HG03095 (cell line): ENCODE results near the gene TAF4.
"Not testable (repeated sequence)": the region's sequence is repeated elsewhere in the genome, so short reads cannot be mapped to it uniquely, and the experiment has no call there.

Source experiments
- ATAC-seq: cut with Tn5 transposase; IDR thresholded peaks from one replicate; pipeline ENCODE4 v1.9.1; 2021; ENCODE audit warnings: moderate library complexity; ENCODE audit not compliant: unreplicated experiment

TAF4 gene

DNA sequence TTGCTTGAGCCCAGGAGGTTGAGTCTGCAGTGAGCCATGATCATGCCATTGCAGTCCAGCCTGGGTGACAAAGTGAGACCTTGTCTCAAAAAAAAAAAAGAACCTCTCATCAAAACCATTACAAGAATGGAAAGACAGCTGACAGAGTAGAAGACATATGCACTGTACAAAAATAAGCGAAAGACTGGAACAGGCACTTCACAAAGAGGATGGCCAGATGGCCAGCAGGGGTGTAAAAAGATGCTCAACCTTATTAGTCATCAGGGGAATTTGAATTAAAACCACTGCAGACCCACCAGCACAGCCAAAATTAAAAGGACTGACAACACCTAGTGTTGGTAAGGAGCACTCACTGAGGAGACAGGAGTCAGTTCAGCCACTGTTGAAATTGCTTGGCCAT, 13.5 kb upstream of the TAF4 start:
- no peak for ATAC-seq

DNA sequence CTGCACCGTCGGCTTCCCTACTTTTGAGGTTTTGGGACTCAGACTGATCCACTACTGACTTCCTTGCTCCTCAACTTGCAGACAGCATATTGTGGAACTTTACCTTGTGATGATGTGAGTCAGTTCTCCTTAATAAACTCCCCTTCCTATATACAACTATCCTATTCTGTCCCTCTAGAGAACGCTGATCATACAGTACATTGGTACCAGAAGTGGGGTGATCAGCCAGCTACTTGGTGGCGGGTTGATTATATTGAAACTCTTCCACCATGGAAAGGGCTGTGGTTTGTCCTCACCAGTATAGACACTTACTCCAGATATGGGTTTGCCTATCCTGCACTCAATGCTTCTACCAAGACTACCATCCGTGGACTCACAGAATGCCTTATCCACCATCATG, 7.6 kb upstream of the TAF4 start:
- no peak for ATAC-seq

DNA sequence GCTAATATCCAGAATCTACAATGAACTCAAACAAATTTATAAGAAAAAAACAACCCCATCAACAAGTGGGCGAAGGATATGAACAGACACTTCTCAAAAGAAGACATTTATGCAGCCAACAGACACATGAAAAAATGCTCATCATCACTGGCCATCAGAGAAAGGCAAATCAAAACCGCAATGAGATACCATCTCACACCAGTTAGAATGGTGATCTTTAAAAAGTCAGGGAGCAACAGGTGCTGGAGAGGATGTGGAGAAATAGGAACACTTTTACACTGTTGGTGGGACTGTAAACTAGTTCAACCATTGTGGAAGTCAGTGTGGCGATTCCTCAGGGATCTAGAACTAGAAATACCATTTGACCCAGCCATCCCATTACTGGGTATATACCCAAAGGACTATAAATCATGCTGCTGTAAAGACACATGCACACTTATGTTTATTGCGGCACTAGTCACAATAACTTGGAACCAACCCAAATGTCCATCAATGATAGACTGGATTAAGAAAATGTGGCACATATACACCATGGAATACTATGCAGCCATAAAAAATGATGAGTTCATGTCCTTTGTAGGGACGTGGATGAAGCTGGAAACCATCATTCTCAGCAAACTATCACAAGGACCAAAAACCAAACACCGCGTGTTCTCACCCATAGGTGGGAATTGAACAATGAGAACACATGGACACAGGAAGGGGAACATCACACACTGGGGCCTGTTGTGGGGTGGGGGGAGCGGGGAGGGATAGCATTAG, 6.2 kb upstream of the TAF4 start:
- not testable (repeated sequence) for ATAC-seq

DNA sequence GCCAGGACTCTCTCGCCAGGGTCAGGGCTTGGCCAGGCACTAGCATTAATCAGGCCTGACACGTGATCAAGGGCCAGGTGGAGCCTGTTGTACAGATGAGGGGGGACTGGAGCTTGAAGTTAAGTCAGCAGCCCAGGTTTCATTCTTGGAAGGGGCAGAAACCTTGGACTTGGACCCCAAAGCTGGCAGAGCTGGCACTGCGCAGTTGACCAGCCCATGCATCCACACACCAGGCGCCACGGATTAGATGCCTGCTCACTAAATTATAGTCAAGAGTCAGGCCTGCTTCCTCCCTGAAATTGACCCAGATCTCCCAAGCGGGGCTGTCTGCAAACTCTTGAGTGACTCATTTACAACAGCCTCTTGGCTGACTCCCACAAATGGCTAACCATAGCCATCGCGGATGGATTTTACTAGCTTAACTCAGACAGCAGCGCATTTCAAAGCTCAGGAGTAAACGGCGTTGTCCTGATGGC, 4.1 kb upstream of the TAF4 start:
- ATAC-seq, result no peak

DNA sequence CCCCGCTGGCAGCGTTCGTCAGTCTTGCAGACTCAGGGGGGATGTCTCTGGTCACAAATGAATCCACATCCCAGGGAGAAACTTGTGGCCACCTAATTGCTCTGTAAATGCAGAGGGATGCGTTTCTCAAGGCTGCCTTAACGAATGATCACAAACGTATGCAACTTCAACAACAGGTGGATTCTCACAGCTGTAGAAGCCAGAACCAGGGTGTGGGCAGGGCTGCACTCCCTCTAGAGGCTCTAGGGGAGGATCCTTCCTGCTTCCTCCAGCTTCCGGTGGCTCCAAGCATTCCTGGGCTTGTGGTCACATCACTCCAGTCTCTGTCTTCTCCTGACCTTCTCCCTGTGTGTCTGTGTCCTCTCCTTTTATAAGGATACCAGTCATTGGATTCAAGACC, 3.3 kb upstream of the TAF4 start:
- ATAC-seq, result no peak

DNA sequence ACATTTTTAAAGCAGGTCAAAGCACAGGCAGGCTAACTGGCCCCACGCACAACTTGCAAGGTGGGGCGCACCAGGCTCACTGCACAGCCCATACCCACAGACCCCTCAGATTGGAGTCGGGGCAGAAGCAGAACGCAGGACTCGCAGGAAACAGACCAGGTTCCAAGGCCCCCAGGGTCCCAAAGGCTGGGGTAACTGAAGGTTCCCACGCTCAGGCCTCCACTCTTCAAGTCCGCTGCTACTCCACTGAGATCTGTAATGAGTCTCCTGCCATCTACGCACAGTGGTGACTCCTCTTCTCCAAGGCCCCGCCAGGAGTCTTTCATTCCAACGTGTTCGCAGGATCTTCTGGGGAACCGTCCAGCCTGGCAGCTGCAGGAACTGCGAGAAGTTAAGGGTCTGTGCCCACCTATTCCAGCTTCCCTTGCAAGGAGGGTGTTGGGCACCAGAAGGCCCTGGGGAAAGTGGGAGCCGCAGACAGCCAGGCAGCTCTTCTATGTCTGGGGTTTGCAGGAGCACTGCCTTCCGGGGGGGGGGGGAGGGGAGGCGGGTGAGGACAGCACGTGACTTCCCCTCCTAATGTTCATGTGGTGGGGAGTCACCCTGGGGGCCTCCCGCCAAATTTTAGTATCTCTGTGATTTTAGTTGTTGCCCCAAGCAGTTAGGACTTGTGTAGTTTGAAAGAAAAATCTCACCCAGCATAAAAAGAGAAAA, 2.0 kb upstream of the TAF4 start:
- ATAC-seq, result no peak

GRCh38 chr20:62066983-62067433, 1.3 kb upstream of the TAF4 start:
- peak; percentile 25 for ATAC-seq

DNA sequence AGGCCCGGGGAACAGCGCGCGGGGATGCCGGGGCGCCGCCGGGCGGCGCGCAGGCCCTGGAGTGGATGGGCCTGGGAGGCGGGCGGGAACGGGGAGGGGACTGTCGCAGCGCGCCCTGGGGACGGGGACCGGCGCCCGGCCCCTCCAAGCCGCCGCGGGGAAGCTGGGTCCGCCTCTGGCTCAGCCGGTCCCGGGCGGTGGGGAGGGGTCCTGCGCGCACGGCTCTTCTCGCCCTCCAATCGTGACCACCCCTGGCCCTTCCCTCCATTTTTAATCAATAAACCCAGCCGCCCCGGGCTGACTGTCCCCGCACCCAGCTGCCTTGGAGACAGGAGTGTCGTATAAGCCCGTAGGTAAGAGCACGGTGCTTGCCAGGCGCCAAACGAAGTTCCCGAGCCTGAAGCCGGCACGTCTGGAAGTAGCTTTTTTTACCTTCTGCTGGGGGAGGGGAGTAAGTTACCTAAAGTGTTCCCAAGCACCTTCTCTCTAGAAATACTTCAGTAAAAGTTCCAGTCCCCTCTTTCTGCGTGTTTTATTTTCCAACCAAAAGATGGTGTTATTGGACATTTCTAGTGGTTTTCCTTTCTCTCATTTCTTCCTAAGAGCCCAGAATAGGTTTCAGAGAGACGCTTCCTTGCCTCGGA, 780 bp upstream of the TAF4 start:
- ATAC-seq, result peak; percentile 33

GRCh38 chr20:62064770-62065673, 659 bp downstream of the TAF4 start:
- ATAC-seq, result peak; percentile 17

DNA sequence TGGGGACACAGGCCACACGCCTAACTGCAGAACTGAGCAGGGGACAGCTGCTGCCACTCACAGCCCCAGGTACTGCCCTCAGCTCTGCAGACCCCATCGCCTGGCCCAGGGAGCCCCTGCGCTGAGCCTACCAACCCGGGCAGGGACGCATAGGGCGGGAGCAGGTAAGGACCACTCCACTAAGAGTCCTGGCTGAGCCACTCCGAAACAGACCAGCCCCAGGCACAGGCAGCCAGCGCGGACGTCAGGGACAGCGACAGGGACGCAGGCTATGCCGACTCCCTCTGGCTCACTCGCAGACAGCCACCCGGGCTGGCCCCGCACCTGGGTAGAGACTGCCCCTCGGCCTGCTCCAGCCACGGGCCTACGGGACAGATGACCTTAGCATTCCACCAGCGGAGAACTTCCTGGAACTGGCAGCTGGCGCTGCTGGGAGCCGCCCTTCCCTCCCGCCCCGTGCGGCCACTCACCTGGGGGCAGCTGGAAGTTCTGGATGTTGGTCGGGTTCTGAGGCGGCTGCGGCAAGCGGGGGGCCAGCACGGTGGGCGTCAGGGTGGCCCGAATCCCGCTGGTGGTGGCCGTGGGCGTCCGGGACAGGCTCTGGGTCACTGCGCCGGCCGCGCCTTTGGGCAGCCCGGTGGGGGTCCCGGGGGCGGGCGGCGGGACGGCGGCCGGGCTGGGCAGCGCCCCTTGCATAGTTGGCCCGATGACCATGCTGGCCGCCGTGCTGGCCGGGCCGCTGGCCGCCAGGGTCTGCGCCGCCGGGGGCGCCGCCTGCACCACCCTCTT, 1.5 kb downstream of the TAF4 start:
- ATAC-seq, result no peak

DNA sequence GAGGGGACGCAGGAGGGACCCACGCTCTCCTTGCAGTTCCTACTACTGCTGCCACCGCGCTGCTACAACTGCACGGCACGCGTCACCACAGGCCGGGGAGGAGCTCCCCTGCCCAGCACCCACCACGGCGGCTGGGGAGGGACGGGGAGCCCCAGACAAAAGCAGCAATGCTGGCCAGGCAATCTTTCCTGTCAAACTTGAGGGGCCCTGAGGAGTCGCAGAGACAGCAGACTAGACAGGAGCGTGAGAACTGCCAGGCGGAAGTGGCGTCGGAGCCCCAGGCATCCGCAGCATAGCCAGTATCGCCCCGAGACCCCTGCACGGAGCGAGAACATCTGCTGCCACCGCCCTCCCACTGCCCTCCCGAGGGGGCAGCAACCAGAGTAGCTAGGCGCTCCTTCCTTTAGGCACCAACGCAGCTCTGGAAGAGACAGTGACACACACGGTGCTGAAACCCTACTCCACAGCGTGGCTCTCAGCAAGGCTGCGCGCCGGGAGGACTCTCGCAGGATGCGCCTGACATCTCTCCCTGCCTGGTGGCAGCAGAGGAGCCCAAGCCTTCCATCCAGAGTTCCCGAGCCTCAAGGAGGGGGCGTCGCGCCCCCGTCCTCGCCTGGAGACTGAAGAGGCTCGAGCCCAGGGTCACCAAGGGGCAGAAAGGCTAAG, 2.2 kb downstream of the TAF4 start:
- no peak for ATAC-seq

DNA sequence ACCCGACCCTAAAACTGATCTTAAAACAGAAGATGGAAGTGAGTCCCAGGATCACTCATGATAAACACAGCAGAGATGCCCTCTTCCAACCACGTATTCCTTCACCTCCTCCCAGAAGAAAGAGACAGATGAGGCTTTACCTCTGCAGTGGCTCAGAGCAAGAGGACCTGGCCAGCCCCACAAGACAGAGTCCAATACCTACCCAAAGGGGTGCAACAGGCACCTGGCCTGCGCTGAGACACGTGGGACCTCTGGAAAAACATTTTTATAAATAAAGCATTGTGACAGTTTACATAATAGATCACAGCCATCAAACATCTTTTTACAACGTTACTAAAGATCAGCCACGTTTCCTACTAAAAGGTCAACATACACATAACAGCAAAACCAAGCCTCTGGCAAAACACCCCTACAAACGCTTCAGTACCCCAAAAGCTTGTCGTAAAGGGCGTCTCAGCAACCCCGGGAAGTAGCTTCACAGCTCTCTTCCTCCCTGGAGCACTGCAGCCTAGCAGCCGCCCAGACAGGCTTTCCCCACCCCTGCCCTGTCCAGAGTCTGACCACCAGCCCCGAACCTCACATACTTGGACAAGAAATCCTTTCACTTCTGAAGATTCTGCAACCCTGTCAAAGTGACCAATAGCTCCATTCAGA, 2.9 kb downstream of the TAF4 start:
- ATAC-seq, result no peak

DNA sequence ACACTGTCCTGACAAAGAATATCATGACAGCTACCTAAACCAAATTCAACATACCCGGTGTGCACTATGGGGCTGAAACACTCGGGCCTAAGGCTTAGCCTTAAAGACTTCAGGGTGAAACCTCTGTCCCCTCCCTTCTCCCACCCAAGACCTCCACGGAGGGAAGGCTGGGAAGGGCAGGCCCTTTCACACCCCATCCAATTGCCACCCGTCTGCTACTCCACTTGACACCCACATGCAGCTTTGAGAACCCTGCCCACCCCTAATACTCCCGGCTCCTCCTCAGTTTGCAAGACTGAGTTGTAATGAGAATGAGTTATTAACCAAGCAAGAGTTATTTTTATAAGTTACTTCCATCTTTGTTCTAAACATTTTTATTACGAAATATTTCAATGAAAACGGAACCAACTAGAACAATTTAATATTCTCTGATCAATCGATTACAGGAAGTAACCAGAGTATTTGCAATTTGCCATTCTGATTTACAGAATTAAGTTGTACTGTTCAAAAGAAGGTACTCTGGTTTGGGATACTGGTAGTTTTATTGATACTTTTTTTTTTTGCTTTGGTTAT, 3.7 kb downstream of the TAF4 start:
- no peak for ATAC-seq

DNA sequence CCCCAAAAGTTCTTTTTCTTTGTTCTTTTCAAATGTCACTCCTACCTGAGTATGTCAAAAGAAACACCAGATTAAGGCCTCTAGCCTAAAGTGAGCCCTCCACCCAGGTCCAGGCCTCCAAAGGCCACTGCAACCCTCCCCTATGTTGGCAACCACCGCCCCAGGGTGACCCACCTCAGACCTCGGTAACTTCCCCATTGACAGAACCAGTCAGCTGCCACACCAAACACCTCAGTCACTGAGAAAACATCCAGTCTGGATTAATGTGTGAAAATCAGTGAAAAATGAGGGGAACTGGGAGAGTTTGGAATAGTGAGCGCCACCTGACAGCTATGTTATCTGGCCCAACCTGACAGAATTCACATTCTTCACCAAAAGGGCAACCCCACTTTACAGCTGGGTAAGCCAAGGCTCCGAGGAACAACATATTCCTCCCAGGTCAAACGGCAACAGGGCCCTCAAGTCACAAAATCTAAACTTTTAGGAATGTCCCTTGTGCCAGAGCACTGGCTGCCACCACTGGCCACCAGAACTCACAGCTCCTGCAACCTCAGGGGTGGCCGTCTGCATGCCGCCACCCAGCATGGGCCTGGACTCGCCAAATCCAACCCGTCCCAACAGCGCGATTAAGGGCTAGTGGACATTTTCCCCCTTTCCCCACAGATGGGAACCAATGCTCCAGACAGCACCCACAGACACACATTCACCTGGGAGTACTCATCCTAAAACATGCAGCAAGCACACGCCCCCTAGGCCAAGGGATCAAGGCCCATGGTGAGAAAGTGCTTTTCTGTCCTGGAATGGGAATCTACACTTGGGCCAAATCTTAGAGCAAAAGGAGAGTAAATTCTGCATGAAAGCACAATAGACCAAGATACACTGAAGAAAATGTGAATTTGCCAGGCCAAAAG, 4.8 kb downstream of the TAF4 start:
- ATAC-seq, result no peak

- ATAC-seq, result no peak
Measured at GRCh38 chr20:62059920-62060630, 5.6 kb downstream of the TAF4 start.

DNA sequence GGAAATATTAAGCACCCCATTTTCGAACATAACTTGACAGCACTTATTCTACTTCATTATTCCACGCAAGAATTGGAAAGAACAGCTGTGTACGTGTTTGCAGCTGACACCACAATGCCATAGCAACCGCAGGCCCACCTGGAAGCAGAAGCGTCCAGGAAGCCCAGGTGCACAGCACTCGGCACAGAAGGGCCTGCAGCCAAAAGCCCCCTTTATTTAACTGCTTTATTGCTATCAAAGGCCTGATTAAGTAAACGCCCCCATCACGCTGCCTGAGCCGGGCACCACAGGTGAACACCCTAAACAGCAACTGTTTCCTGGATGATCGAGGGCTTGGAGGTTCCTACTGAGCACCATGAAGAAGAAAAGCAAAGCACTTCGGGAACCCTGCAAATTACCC, 6.3 kb downstream of the TAF4 start:
- no peak for ATAC-seq

GRCh38 chr20:62058941-62059340, 6.7 kb downstream of the TAF4 start:
- no peak for ATAC-seq
